Motor neuron (in vitro differentiated cells): Measurements from ENCODE around the gene NUDT22. TPM values are rescaled to one million over a fixed set of nuclear protein-coding genes. Genes with fewer than 3 reads are reported as not detected.
A peak's percentile ranks its signal among the peaks of the same experiment; 100 is the strongest.

Source experiments
- ATAC-seq, 8 experiments: fragments of 200-7000 bp; cut with Tn5 transposase; replicated peaks in 6 of 8; 2 replicates each; pipeline ENCODE4 v1.8.0; 2021; ENCODE audit warnings: mild to moderate bottlenecking in 8 of 8, moderate library complexity in 8 of 8
- H3K27ac ChIP-seq, 2 donors: fragments of 250-450 bp; sonication (Bioruptor Pico); 2 replicates each; pipeline ENCODE4 v1.9.0; 2021; ENCODE audit warnings: antibody characterized with exemption in 2 of 2, mild to moderate bottlenecking in 2 of 2, moderate library complexity in 1 of 2
- H3K4me1 ChIP-seq, 2 donors: fragments of 250-450 bp; sonication (Bioruptor Pico); replicated peaks in 1 of 2; 2 replicates each; pipeline ENCODE4 v1.6.1; 2021; ENCODE audit warnings: antibody characterized with exemption in 2 of 2, mild to moderate bottlenecking in 2 of 2, moderate library complexity in 1 of 2
- H3K4me3 ChIP-seq, 5 donors: fragments of 250-450 bp; sonication (Bioruptor Pico); 2 replicates each; pipeline ENCODE4 v1.9.0; 2021; ENCODE audit warnings: antibody characterized with exemption in 5 of 5, mild to moderate bottlenecking in 5 of 5, moderate library complexity in 4 of 5
- WGBS, 10 experiments: fragments of 450-650 bp; shearing (Covaris generic); methylation state at CpG; one replicate each; pipeline ENCODE4 v1.0.0; 2022; 5-methylcytosine and 5-hydroxymethylcytosine counted together
- in situ Hi-C, 9 experiments: fragments of 400-800 bp; cut with MboI; loops; one replicate each; pipeline ENCODE4 v1.15.0; 2021; ENCODE audit warnings: low sequenced_read_pairs in 9 of 9, low pct_unique_long_range_greater_than_20kb in 2 of 9; ENCODE audit not compliant: unreplicated experiment in 9 of 9
- total RNA-seq, 8 experiments: library from RNA; unstranded; fragments of 300-600 nt; gene quantifications; 2 replicates each; pipeline versions ENCODE4 v1.2.3 to v1.2.4, GENCODE V29; 2022

The NUDT22 gene
- total RNA-seq, 8 experiments from 2014 or later = 17.3 to 65.4 (median 35.4) TPM

DNA sequence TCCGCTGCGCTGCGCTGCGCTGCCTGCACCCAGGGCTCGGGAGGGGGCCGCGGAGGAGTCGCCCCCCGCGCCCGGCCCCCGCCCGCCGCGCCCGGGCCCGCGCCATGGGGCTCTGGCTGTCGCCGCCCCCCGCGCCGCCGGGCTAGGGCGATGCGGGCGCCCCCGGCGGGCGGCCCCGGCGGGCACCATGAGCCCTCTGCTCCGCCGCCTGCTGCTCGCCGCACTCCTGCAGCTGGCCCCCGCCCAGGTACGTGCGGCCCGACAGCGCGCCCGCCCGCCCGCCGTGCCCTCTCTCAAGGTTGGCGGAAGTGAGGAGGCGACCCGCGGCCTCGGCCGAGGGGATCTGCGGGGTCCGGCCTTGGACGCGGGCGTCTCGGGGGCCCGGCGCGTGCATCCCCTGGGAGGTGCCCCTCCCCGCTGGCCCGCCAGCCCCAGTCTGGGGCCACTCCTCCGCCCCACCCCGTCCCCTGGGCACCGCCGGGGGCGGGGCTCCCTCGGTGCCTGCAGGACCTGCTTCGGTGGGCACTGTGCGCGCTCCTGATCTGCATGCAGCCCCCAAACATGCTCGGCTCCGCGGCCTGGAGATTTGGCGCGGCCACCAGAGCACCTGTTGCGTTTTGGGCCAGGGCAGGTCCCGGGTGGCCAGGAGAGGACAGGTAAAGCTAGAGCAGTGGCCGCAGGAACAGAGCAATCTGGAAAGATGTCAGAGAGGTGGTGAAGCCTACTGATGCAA, 8.7 kb downstream of the NUDT22 start:
- H3K27ac ChIP-seq = peak overlapping the region; percentile 42 to 77
- in situ Hi-C loops = no loop called here
- 0% methylated on average over 1 of the region's 80 CpGs; no CpG with 5 or more reads in 9 of the 10 experiments for whole genome bisulfite sequencing, 10 experiments
- ATAC-seq = peak; percentile 14 to 45 (median 38)
- peak overlapping the region; percentile 38 to 66 (median 53) for H3K4me3 ChIP-seq
- H3K4me1 ChIP-seq = peaks cover 8 to 25% of the 10 kb centered on the region in 2 donors

DNA sequence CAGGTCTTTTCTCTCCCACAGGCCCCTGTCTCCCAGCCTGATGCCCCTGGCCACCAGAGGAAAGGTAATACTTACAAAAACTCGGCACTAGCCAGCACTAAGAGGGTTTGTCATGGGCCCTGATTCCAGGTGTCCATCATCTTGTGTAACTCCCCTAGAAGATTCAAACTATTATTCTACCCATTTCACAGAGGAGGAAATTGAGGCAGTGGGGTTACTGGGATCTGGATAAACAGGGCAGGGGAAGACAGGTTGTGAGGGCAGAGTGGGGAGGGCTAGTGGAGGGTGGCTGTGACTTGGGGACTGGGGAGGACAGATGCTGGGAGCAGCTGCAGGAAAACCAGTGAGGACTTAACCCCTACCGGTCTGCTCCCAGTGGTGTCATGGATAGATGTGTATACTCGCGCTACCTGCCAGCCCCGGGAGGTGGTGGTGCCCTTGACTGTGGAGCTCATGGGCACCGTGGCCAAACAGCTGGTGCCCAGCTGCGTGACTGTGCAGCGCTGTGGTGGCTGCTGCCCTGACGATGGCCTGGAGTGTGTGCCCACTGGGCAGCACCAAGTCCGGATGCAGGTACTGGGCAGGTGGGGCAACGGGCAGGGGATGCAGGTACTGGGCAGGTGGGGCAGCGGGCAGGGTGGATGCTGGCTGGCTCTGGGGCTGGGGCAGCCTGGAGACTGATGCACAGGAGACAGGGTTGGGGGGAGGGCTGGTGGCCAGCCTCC, 9.5 kb downstream of the NUDT22 start:
- in situ Hi-C loops = no loop called here
- H3K4me3 ChIP-seq = peak overlapping the region; percentile 38 to 66 (median 53)
- 67 to 98% (median 79%) methylated on average over 1 to 6 of the region's 12 CpGs; no CpG with 5 or more reads in 7 of the 10 experiments for WGBS, 10 experiments

DNA sequence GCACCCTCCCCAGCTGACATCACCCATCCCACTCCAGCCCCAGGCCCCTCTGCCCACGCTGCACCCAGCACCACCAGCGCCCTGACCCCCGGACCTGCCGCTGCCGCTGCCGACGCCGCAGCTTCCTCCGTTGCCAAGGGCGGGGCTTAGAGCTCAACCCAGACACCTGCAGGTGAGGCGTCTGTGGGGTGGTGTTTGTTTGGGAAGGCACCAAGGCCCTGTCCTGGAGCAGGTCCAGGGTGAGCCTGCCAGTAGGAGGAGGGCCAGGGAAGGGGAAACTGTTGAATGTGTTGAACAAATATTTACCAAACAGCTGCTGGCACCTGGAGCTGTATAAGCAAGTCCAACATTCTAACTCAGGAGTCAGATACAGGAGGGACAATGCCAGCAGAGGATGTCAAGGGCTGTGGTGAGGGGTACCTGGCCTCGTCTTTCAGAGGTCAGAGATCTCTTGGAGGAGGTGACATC, 11.4 kb downstream of the NUDT22 start:
- in situ Hi-C loops = no loop called here
- Histone ChIP-seq H3K4me3 (no peak overlapping the region), H3K27ac (no peak overlapping the region), H3K4me1 (peaks cover 9 to 27% of the 10 kb centered on the region in 2 donors)
- ATAC-seq = no peak
- 77 to 100% methylated on average over 1 to 4 of the region's 12 CpGs; no CpG with 5 or more reads in 8 of the 10 experiments for WGBS, 10 experiments

More for the DNA sequence above, 9.5 kb downstream of the NUDT22 start:
- no peak for ATAC-seq
- Histone ChIP-seq H3K4me1 (peaks cover 13 to 30% of the 10 kb centered on the region in 2 donors), H3K27ac (peak overlapping the region in 1 of 2 donors; percentile 77)

DNA sequence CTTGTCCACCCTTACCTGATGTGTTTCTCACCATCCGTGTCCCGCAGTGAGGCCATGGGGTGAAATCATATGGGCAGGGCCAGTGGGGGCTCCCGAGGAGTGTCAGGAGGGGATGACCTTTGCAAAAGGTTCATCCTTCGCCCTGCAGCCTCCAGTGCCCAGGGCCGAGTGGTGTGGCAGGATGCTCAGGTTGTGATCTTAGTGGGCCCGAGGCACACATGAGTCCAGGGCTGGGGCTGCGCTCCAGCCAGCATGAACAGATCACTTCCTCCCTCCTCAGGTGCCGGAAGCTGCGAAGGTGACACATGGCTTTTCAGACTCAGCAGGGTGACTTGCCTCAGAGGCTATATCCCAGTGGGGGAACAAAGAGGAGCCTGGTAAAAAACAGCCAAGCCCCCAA, 12.0 kb downstream of the NUDT22 start:
- WGBS, 10 experiments = 83 to 100% (median 100%) methylated on average over 1 to 7 of the region's 9 CpGs; no CpG with 5 or more reads in 5 of the 10 experiments
- no peak for ATAC-seq
- H3K27ac ChIP-seq = no peak overlapping the region
- peaks cover 11 to 30% of the 10 kb centered on the region in 2 donors for H3K4me1 ChIP-seq
- in situ Hi-C loops = no loop called here
- H3K4me3 ChIP-seq = no peak overlapping the region

DNA sequence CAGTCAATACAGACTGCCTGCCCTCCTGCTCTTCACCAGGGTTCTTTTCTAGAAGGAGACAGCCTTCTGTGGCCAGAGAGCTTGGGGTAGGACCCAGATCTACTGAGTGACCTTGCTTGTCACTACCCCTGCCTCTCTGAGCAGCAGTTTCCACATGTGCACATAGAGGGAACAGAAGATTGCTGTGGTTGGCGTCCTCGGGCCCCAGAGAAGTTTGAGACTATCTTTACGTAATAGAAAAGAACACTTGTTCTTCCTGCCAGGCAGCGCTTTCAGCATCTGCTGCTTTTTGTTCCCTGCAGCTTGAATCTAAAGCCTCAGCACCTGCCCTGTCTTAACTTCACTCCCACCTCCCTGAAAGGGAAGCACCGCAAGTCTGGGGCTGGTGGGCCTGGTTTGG, 12.9 kb downstream of the NUDT22 start:
- H3K27ac ChIP-seq = no peak overlapping the region
- H3K4me3 ChIP-seq = no peak overlapping the region
- H3K4me1 ChIP-seq = peaks cover 11 to 23% of the 10 kb centered on the region in 2 donors
- in situ Hi-C loops = no loop called here
- ATAC-seq = no peak
- WGBS, 10 experiments = 53 to 100% (median 88%) methylated on average over 1 to 4 of the region's 5 CpGs; no CpG with 5 or more reads in 3 of the 10 experiments

DNA sequence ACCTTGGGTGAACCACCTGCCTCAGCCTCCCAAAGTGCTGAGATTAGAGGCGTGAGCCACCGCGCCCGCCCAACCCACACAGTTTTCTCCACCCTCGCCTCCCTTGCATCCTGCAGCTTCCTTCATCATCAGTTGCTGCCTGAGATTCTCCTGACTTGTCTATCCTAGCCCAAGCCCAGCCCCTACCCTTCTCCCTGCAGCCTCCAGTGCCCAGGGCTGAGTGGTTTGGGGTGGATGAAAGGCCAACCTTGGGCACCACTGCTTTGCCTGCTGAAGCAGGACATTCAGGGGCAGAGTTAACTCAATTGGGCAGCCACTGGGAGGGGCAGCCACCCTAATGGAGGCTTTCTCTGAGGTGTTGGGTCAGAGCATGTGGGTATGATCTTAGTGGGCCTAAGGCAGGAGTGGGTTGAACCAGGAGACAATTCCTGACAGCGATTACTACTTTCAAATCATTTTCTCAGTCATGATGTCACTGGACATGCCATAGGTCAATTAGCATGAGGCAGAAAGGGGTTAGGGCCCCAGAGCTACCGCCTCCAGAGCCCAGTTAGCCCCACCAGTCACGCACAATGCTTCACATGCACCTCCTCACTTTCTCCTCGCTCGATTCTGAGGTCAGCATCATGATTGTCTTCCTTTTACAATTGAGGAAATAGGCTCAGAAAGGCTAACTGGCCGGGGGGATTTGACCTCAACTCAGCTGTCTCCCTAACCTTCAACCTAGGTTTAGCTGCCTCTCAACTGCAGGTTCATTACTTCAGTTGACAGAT, 13.8 kb downstream of the NUDT22 start:
- 0 to 100% (median 68%) methylated on average over 1 to 8 of the region's 11 CpGs; no CpG with 5 or more reads in 1 of the 10 experiments for WGBS, 10 experiments
- peaks cover 11 to 22% of the 10 kb centered on the region in 2 donors for H3K4me1 ChIP-seq
- H3K27ac ChIP-seq = peak overlapping the region; percentile 90 to 99
- no peak for ATAC-seq
- H3K4me3 ChIP-seq = peak overlapping the region; percentile 52 to 81 (median 65)
- in situ Hi-C loops = no loop called here

DNA sequence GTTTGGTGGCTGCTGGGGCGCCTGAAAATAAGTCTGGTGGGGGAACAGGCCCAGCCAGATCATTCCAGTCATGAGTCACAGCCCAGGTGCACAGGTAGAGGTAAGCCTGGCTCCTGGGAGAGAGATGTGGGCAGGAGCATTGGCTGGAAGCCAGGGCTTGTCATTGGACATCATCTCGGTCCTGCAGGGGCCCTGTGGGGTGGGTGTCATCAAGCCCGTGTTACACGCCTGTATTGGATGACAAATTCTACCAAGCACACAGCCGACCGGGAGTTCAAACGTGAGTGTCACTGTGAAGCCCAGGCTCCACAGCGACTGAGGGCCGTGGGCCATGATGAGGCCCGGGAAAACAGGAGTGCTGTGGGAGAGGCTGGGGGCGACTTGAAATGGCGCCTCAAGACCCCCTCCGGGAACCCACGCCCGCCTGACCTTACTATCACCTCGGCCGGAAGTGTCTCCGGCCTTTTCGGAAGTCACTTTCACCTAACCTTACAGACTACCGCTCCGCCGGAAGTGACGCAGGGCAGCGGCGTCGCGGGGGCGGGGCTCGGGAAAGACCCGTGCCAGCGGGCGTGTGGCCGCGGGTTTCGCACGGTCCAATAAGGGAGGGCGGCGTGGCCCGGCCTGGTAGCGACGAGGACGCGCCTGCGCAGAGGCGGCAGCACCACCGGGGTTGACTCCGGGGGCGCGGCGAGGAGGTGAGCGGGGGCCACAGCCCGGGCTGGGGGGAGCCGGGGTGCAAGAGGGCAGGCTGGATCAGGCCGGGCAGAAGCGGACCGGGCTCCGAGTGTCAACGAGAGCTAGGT, 14.6 kb downstream of the NUDT22 start, which contains the start of gene FKBP2:
FKBP2 (plus strand) TSS at position 661 of the 806 bp plus-strand sequence. CDS start 1,293 bp downstream, outside the sequence.
- Histone ChIP-seq H3K4me3 (peak within 1 kb of the TSS; percentile 52 to 81 (median 65)), H3K27ac (peak within 1 kb of the TSS; percentile 90 to 99), H3K4me1 (peaks cover 11 to 18% of the 10 kb centered on the region in 2 donors)
- in situ Hi-C loops = no loop called here
- ATAC-seq = peak in 7 of 8 experiments; percentile 54 to 77 (median 68)
- WGBS, 10 experiments = 0 to 15% (median 1%) methylated on average over 3 to 12 of the region's 58 CpGs; no CpG with 5 or more reads in 3 of the 10 experiments

DNA sequence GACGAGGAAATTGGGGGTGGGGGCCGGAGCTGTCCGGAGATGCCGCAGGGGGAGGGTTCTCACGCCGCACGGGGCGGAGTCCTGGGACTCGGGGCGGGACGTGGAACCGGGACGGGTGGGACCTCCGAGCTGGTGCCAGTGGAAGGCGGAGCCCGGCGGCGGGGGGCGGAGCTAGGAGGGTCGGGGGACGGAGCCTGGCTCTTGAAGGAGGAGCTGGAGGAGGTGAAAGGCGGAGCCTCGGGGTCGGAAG, 15.1 kb downstream of the NUDT22 start:
- Histone ChIP-seq H3K4me3 (peak overlapping the region; percentile 52 to 81 (median 65)), H3K27ac (peak overlapping the region; percentile 90 to 99), H3K4me1 (peaks cover 11 to 17% of the 10 kb centered on the region in 2 donors)
- peak; percentile 64 to 82 (median 80) for ATAC-seq
- WGBS, 10 experiments = no CpG with 5 or more reads among the region's 24 CpGs
- in situ Hi-C loops = no loop called here

DNA sequence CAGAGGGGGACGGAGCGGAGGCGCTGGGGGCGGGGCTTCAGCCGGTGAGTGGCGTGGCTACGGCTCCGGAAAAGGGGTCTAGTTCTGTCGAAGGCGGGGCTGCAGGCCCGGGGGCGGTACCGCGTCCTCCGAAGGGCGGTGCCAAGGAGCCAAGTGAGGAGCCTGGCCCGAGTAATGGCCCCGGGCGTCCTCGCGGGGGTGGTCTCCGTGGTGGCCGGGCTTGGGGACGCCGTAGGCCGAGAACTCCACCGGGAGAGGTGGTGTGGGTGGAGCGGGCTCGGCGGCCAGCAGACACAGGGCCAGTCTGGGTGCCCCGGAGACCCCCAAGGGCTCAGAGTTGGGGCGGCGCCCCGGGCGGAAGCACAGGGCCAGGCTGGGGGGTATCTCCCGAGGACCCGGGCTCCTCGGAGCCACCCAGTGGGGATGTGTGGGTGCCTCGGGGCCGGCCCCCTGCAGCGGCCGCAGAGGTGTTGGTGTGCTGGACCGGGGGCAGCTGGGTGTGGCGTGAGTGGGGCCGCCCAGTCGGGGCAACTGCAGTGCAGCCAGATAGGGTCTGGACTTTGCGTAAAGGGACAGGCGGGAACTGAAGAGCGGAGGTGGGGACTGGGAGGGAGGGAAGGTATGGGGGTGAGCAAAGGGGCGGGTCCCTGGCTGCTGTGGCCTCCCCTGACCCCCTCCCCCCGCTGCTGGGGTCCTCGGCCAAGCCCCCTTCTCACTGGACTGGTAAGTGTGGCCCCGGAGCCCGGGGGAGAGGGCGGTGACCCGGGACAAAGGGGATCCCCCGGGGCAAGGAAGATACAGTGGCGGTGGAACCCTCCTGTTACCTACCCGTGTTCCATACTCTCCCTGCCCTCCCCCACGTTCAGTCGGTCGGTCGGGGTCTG, 15.7 kb downstream of the NUDT22 start:
- Histone ChIP-seq H3K4me3 (peak overlapping the region; percentile 52 to 81 (median 65)), H3K27ac (peak overlapping the region; percentile 79 to 90), H3K4me1 (peaks cover 11 to 17% of the 10 kb centered on the region in 2 donors)
- 0% methylated on average over 1 to 2 of the region's 63 CpGs; no CpG with 5 or more reads in 6 of the 10 experiments for WGBS, 10 experiments
- peak; percentile 1 to 16 (median 4) for ATAC-seq
- in situ Hi-C loops = no loop called here

DNA sequence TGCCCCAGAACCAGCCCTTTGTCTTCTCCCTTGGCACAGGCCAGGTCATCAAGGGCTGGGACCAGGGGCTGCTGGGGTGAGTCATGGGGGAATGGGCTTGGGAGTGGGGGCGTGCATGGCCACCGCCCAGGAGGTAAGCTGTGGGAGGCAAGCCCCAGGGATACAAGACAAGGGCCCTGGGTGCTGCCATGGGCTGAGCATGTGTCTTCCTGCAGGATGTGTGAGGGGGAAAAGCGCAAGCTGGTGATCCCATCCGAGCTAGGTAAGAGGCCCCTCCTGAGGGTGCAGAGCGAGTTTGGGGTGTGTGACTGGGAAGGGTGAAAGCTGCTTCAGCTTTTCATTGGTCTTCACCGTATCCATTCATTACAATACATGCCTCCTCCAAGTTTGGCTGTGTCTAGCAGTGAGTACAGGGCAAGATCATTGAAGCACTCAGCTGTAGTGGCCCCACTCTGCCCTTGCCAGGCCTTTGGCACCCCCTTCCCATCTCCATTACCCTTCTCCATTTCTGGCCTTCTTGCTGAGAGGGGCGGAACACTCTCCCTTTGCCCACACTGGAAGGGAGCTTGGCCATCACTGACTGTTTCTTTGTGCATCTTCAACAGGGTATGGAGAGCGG, 17.3 kb downstream of the NUDT22 start:
- 83 to 100% (median 100%) methylated on average over 1 to 2 of the region's 8 CpGs; no CpG with 5 or more reads in 7 of the 10 experiments for WGBS, 10 experiments
- H3K4me3 ChIP-seq = peak overlapping the region in 1 of 5 donors; percentile 81
- H3K4me1 ChIP-seq = peaks cover 16 to 22% of the 10 kb centered on the region in 2 donors
- H3K27ac ChIP-seq = no peak overlapping the region
- in situ Hi-C loops = no loop called here
- ATAC-seq = no peak

DNA sequence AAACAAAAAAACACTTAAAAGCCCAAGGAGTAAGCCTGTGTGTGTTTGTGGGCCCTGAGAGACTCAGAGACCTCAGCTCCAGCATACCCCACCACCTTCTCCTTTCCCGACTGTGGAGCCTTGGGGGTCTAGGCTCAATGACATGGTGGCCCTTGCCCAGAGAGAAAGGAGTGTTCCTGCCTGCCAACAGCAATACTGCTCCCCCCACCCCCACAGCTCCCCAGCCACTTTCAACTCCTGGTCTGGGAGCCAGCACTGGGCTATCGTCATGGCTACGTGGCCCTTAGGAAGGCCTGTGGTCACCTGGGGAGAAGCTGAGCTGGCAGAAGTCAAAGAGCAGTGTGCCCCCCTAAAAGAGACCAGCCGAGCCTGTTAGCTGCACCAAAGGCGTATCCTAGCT, 18.0 kb downstream of the NUDT22 start:
- Histone ChIP-seq H3K27ac (no peak overlapping the region), H3K4me3 (no peak overlapping the region), H3K4me1 (peaks cover 16 to 24% of the 10 kb centered on the region in 2 donors)
- WGBS, 10 experiments = 33 to 90% (median 60%) methylated on average over 1 to 5 of the region's 5 CpGs; no CpG with 5 or more reads in 7 of the 10 experiments
- no peak for ATAC-seq
- in situ Hi-C loops = no loop called here
